Measurements from ENCODE around the gene ANKRD18A. TPM values are rescaled to one million over a fixed set of nuclear protein-coding genes. Genes with fewer than 3 reads are reported as not detected.

The ANKRD18A gene
- total and polyA plus RNA-seq, 2 donors (not counting 3 experiments of a cell fraction or from before 2014, with no cell fraction given) = 3.2 TPM; not detected in 1

GRCh38 chr9:38639577-38639940 is 19.2 kb upstream of the ANKRD18A start:
- H3K9me3 ChIP-seq (replicated peaks; ENCODE audit: control insufficient read depth, insufficient read depth, low read length) = no peaks in the 10 kb centered on the region
- H3K79me2 ChIP-seq (ENCODE audit: control insufficient read depth, insufficient read depth, low read length) = no peaks in the 10 kb centered on the region
- no peak for FAIRE-seq
- no peak for DNase-seq (ENCODE audit: low read depth, low spot score)
- no peak for TF ChIP-seq JUN (IDR thresholded peaks at IDR 0.05; ENCODE audit: borderline replicate concordance, insufficient read depth, insufficient read length, low read depth)
- no peak for TF ChIP-seq POLR2AphosphoS5 (IDR thresholded peaks at IDR 0.05; ENCODE audit: insufficient read depth, low read depth, low read length)
- TF ChIP-seq FOS (IDR thresholded peaks at IDR 0.05; ENCODE audit: borderline replicate concordance, insufficient read depth, low read length) = no peak
- TF ChIP-seq MAX (IDR thresholded peaks at IDR 0.05; ENCODE audit: insufficient read depth, insufficient read length) = no peak
- TF ChIP-seq POLR2A (IDR thresholded peaks at IDR 0.05; ENCODE audit: low read depth, low read length) = no peak
- TF ChIP-seq EZH2 (IDR thresholded peaks at IDR 0.05; ENCODE audit: borderline replicate concordance, low read depth, low read length, severe bottlenecking) = no peak
- TF ChIP-seq MYC (IDR thresholded peaks at IDR 0.05; ENCODE audit: low read depth, low read length) = no peak
- no peak for TF ChIP-seq GATA2 (IDR thresholded peaks at IDR 0.05; ENCODE audit: insufficient read depth, insufficient read length, low read depth, low read length)
- TF ChIP-seq CTCF (IDR thresholded peaks at IDR 0.05; ENCODE audit: extremely low read depth in 1 of 2, insufficient read depth in 1 of 2, low read depth in 1 of 2, low read length in 2 of 2) = no peak
- dilution Hi-C loops (cut with MboI; ENCODE audit: extremely low pct_ligation_motif_present, low sequenced_read_pairs) = no loop called here
- ChIA-PET CTCF (no interaction called here), POLR2A (no interaction called here)
- H3K4me2 ChIP-seq (ENCODE audit: insufficient read depth, low read length) = no peak overlapping the region
- intact Hi-C loops (cut with micrococcal nuclease) = no loop called here
- H3K4me1 ChIP-seq (ENCODE audit: control insufficient read depth, extremely low read depth, insufficient read depth, low read length) = no peaks in the 10 kb centered on the region
- H4K20me1 ChIP-seq (replicated peaks; ENCODE audit: control insufficient read depth, extremely low read depth, insufficient read depth, low read length) = no peaks in the 10 kb centered on the region
- no peak overlapping the region for H3K27ac ChIP-seq (ENCODE audit: insufficient read depth, low read depth, low read length)
- H2AFZ ChIP-seq (ENCODE audit: low read depth, low read length) = no peak overlapping the region
- H3K27me3 ChIP-seq (ENCODE audit: control insufficient read depth in 2 of 2, insufficient read depth in 2 of 2, low read length in 2 of 2) = peaks cover 0 to 3% of the 10 kb centered on the region in 2 experiments
- H3K9ac ChIP-seq (replicated peaks; ENCODE audit: extremely low read depth, insufficient read depth, low read length) = no peak overlapping the region
- no peaks in the 10 kb centered on the region for H3K36me3 ChIP-seq (ENCODE audit: control insufficient read depth in 2 of 2, extremely low read depth in 1 of 2, insufficient read depth in 2 of 2, low read length in 2 of 2)
- BruUV-seq (replicated peaks) = no TSS peak
- H3K4me3 ChIP-seq (replicated peaks in 1 of 3; ENCODE audit: insufficient read depth in 1 of 3, low read depth in 1 of 3, low read length in 3 of 3) = no peak overlapping the region
- H3K9me1 ChIP-seq (replicated peaks; ENCODE audit: control insufficient read depth, extremely low read depth, insufficient read depth, low read length) = no peaks in the 10 kb centered on the region

Measured in endothelial cell of umbilical vein (primary cell).